Breast epithelium (tissue), 3 donors: ENCODE measurements around the gene PEAK1.

Source experiments
- POLR2A ChIP-seq: fragments of 450-650 bp; IDR thresholded peaks from one replicate; pipeline ENCODE4 v1.6.1; 2016; ENCODE audit warnings: antibody characterized with exemption, mild to moderate bottlenecking, moderate library complexity
- TF ChIP-seq, protein P1 (sequence below), 3 donors: fragments of 450-650 bp; IDR thresholded peaks; one replicate each; pipeline ENCODE4 v1.5.1; 2016 to 2017; ENCODE audit warnings: antibody characterized with exemption in 3 of 3, mild to moderate bottlenecking in 3 of 3, moderate library complexity in 3 of 3

DNA sequence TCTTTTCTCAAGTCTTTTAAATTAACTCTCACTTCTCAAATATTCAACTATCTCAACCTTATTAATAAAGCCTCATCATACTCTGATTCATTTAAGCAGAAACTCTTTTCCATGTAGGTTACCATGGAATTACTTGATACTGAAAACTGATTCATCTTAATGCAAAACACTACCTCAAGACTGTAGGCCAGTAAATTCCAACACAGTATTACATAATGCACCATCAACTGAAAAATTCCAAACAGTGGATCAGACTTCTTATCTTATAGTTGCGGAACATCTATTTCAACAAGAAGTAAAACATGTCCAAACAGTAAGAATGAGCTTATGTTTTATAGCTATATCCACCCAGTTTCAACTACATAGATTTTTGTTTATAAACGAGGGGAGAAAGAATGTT is 124.5 kb downstream of the PEAK1 start:
- no peak for TF ChIP-seq POLR2A
- TF ChIP-seq, protein P1, sequence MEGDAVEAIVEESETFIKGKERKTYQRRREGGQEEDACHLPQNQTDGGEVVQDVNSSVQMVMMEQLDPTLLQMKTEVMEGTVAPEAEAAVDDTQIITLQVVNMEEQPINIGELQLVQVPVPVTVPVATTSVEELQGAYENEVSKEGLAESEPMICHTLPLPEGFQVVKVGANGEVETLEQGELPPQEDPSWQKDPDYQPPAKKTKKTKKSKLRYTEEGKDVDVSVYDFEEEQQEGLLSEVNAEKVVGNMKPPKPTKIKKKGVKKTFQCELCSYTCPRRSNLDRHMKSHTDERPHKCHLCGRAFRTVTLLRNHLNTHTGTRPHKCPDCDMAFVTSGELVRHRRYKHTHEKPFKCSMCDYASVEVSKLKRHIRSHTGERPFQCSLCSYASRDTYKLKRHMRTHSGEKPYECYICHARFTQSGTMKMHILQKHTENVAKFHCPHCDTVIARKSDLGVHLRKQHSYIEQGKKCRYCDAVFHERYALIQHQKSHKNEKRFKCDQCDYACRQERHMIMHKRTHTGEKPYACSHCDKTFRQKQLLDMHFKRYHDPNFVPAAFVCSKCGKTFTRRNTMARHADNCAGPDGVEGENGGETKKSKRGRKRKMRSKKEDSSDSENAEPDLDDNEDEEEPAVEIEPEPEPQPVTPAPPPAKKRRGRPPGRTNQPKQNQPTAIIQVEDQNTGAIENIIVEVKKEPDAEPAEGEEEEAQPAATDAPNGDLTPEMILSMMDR (IDR thresholded peaks at IDR 0.05): no peak
